Activated naive CD4-positive, alpha-beta T cell treated with anti-CD3 and anti-CD28 coated beads, Interleukin-2, amount 50 U/mL, for 16 hours (primary cell): ENCODE data around the gene SLC25A27.
A peak's percentile ranks its signal among the peaks of the same experiment; 100 is the strongest.
"Not testable (repeated sequence)": the region's sequence is repeated elsewhere in the genome, so short reads cannot be mapped to it uniquely, and the experiment has no call there.

Experiments used
- DNase-seq: peaks from one replicate; pipeline ENCODE4 v3.0.0-alpha.2; 2020

SLC25A27 gene, protein sequence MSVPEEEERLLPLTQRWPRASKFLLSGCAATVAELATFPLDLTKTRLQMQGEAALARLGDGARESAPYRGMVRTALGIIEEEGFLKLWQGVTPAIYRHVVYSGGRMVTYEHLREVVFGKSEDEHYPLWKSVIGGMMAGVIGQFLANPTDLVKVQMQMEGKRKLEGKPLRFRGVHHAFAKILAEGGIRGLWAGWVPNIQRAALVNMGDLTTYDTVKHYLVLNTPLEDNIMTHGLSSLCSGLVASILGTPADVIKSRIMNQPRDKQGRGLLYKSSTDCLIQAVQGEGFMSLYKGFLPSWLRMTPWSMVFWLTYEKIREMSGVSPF

DNA sequence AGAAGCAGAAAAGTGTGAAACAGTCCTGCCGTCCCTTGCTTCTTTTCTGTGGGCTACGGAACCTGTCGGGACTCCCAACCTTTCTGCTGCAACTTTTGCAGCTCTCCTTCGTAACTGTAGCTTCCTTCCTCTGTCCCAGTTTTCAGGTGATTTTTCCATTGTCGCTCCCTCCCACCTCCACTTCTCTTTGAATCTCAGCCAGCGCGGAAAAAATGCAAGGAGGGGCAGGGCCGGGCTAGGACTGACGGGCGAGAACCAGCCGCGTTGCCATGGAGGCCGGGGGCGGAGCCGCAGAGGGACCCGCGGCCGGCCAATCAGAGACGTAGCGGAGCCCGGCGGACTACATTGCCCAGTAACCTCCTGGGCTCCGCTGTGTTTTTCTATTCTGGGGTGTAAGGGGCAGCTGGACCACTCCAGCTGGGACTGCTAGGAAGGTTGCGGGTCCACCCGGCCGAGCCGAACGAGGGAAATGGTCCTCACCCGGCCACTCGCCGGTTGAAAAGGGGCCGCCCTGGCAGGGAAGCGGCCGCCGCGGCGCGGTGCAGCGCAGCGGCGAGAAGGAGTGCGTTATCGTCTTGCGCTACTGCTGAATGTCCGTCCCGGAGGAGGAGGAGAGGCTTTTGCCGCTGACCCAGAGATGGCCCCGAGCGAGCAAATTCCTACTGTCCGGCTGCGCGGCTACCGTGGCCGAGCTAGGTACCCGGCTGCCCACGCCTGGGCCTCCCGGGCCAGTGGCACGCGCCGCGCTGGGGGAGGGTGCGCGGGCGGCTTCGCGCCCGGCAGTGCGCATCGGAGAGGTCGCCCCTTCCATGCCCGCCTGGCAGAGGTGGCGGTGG, at the start of gene SLC25A27, which contains the start of gene CYP39A1:
Gene SLC25A27 (plus strand): TSS at position 373 of the 836 bp plus-strand sequence. CDS start 218 bp downstream, at position 591.
Gene CYP39A1 (minus strand): TSS at position 216 of the 836 bp plus-strand sequence. CDS start 236 bp downstream, outside the sequence.
- peak; percentile 81 for DNase-seq

DNA sequence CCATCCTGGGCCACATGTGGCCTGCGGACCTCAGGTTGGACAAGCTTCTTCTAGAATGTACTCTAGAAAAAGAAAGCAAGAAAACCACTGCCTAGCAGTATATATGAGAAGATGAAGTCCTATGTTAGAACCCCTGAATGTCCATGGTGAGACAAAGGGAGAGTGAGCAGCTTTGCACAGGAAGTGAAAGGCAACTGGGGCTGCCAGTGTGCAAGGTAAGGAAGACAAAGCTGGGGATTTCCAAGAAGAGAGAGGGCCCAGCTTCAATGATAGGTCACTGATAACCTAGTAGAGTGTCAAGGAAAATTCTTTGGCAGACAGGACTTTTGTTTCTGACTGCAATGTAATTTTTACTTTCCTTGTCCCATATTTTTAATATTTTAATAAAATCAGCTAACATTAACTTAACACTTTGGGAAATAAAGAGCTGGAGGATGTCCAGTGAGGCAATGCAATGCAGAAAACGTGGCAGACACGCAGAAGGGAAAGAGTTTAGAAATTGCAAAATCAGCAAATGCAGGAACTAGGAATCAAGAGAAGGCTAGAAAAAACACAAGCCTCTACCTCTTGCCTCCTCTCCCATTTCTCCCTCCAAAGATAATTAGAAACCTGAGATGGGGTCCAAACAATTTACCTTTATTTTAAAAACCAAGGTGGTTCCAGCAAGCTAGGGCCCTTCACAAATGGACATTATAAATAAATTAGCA, 47.5 kb upstream of the SLC25A27 start:
- DNase-seq, result no peak

DNA sequence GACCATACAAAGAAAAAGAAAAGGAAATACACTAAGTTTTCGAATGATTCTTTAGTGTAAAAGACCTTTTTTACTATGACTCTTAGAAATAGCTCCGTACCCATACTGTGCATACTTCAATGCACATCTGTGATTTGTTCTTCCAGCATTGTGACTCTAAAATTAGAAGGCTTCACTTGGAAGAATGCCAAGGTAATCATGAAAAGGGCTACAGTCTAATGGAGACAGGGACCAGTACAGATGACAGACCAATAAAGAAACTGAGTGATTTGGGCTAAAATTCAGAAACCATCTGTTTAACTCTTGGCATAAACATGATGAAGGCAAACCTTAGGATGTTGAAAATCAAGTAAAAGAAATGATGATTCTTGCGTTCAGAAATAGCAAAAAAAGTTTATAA, 46.4 kb upstream of the SLC25A27 start:
- no peak for DNase-seq

DNA sequence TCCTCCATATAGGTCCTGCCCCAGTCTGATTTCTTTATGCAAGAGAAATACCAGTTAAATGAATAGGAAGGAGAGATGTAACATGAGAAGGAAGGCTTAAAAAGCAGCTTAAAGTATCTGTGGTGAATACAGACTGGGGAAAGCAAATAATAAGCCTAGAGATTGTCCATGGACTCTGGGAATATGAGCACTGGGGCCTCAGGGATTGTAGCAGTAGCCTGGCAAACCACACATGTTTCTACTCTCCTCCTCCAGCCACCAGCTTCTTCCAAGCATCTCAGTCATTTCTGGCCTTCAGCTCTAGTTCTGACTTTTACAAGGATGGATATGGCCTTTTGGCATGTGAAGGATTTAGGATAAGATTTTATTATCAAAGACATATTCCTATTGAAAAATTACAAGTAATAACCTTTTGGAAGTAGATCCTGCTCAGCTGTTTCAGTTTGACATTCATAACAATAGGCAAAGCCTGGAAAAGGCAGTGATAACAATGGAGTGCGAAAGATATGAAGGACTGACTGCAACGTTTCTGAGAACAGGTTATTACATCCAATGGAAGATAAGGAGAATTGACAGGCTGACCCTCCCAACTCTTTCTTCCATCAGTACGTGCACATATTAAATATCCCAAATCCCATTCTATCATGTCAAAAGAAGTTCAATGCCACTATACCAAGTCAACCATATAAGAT, 41.8 kb upstream of the SLC25A27 start:
- DNase-seq, result no peak

DNA sequence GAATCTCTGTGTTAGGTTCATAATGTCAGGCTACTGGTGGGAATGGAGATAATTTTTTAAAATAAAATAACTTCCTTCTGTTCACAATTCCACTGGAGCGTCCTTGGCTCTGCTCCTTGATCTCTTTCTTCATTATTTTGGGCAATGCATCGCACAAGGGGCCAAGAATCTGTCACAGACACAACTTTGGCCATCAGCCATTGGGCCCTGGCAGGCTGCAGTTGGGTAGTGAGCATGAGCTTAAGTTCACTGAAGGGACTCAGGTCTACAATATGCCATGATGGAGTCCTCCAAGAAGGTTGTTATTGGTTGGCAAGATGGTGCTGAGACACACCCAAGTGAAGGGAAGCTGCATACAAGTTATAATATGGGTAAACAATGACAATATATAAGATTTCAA, 40.1 kb upstream of the SLC25A27 start:
- no peak for DNase-seq

DNA sequence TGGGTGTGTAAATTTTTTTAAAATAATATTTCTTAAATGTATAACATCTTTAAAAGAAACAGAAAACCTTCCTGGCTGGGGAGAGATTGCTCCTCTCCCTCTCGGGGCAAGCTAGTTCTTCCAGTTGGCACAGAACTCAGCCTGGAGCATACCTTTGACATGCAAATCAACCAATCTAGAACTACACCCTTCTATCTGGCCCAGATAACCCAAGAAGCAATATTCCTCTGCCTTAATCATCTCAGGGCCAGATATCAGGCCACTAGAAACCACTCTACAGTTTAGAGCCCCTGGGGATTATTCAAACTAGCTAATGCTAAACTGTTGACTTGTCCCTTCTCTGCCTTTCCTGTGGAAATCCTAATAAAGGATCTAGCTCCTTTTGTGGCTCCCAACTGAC, 34.0 kb upstream of the SLC25A27 start:
- no peak for DNase-seq

DNA sequence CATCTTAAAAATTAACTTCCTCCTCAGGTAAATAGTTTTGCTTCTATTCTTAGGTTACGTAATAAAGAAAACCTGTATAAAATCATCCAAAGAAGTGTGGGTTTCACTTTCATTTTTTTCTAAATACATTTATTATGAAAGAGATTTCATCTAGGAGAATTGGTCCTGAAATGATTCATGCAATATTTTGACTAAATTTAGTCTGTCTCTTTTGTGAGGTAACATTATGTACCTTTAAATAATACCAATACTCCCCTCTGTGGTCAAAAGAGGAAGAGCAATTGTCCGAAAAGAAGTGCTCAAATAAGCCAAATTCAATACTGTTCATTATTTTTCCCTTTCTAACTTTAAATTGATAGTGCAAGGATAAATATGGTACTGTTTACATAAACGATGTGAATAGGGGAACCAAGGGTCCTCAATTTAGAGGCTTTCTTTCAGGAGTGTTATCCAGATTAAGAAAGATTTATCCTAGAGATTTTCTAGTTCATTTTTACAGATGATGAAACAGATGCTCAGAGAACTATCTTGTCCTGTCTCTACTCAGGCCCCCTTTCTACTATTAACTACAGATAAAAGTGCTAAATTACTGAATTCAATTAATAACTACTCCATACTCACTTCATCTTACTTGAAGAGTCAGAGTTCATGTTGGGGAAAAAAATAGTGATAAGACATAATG, 26.4 kb upstream of the SLC25A27 start:
- no peak for DNase-seq

DNA sequence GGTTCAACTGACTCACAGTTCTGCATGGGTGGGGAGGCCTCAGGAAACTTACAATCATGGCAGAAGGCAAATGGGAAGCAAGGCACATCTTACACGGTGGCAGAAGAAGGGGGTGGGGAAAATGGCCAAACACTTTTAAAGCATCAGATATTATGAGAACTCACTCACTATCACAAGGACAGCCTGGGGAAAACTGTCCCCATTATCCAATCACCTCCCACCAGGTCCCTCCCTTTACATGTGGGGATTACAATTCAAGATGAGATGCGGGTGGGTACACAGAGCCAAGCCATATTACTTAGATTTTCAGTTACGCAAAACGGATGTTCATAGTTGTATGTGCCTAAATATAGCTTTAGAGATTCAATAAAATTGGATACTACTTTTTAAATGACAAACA, 25.8 kb upstream of the SLC25A27 start:
- DNase-seq, result no peak

DNA sequence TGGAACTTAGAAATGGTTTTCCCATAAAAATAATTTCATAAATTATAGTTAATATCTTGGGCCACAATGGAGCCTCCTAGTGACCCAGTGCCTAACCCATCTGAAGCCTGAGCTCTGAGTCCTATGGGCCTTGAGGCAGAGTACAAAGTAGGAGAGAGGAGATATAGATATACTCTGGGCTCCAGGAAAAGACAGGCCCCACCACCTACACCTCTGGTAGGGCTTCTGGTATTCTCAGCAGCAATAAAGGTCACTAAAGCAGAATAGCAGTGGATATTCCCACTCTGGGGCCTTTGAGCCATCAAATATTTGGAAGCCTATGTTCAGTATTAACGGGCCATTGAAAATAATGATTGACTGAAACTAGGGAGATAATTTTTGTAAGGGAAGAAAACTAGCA, 24.3 kb upstream of the SLC25A27 start:
- DNase-seq, result no peak

DNA sequence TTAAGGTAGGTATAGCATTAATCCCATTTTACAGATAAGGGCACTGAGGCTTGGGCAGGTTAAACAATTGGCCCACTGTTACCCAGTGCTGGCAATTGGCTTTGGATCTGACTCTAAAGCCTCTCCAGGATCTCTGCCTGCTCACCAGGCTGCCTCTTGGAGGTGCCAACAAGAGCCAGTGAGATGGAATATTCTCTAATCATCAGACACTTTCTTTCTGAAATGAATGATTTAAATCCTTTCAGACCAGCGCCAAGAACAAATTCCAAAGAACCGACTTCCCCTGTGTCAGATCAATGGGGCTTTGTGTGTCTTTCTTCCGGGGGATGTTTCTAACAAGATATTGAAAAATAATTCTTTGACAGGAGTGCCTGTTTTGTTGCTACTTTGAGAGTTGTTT, 23.8 kb upstream of the SLC25A27 start:
- no peak for DNase-seq

DNA sequence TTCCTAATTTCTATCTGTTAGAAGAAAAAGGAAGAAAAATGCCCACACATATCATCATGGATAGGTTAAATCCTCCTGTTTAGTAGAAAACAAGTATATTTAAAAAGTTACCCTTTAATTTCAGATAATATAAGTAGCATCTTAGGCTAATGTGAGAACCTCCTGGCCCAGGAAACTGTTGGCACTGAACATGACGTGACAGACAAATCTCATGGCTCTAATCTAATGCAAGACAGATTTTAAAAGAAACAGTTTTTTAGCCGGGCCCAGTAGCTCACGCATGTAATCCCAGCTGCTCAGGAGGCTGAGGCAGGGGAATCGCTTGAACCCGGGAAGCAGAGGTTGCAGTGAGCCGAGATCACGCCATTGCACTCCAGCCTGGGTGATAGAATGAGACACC, 23.1 kb upstream of the SLC25A27 start:
- DNase-seq, result no peak

DNA sequence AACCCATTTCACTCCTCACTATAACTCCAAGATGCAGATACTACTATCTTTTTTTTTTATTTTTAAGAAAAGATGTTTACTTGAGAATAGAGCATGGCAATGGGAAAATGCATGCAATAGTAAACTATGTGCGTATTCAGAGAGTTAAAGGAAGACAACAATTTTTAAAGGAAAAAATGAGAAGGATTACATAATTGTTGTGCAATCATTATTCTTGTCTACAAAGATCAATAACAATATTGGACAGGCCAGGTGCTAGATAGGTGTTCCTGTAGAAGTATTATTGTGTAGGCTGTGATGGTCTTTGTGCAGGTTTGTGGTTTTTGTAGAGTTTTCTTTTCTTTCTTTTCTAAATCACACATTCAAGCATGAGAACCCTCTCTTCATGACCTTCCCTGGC, 20.7 kb upstream of the SLC25A27 start:
- DNase-seq, result no peak

DNA sequence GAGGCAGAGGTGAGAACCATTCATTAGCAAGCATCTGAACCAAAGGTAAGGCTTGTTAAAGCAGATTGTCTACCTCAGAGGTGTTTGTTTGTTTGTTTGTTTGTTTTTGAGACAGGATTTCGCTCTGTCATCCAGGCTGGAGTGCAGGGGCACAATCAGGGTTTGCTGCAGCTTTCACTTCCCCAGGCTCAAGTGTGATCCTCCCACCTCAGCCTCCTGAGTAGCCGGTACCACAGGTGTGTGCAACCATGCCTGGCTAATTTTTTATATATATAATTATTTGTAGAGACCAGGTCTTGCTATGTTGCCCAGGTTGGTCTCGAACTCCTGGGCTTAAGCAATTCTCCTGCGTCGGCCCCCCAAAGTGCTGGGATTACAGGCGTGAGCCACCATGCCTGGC, 17.3 kb upstream of the SLC25A27 start:
- no peak for DNase-seq

DNA sequence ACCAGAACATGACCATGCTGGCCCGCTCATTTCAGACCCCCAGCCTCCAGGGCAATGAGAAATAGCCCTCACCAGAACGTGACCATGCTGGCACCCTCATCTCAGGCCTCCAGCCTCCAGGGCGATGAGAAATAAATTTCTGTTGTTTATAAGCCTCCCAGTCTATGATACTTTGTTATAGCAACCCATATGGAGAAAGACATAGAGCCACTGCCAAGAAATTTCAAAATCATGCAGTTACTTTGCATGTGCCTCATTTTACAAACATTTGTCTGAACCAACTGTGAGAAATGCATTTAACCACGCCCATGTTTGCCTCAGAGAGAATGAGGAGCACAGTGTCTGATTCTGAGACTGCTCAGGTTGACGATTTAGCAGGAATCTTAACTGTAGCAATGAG, 15.6 kb upstream of the SLC25A27 start:
- DNase-seq, result no peak

DNA sequence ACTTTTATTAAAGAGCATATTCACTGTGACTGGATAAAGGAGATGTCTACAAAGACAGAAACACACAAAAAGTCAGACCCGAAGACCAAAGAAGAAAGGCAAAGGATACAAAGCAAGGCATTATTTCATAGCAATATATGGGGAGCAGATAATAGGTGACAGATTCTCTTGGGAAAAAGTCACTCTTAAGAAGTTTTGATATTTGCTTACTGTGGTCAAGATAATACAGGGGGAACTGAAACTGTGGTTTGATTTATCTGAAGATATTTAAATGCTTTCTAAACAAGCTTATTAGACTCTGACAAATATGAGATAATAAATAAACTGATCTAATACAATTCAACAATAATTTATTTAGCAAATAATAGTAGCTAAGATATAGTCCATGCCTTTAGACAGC, 14.8 kb upstream of the SLC25A27 start:
- no peak for DNase-seq

DNA sequence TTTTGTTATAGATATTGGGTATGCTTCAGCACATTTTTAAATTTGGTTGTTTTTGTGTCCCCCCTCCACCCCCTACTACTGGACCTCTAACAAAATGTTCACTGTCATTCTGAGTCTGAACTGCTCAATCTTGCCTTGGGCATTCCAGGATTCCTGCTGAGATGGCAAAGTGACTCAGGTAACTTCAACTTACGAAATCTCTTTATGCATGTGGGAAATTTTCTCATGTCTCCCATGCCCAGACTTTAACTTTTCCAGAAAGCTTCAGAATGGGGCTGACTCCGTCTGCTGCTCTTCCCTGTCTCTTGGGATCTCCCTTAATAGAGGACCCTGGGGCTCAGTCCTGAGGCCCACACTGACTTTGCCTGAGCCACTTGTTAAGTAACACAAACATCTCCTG, 14.1 kb upstream of the SLC25A27 start:
- no peak for DNase-seq

DNA sequence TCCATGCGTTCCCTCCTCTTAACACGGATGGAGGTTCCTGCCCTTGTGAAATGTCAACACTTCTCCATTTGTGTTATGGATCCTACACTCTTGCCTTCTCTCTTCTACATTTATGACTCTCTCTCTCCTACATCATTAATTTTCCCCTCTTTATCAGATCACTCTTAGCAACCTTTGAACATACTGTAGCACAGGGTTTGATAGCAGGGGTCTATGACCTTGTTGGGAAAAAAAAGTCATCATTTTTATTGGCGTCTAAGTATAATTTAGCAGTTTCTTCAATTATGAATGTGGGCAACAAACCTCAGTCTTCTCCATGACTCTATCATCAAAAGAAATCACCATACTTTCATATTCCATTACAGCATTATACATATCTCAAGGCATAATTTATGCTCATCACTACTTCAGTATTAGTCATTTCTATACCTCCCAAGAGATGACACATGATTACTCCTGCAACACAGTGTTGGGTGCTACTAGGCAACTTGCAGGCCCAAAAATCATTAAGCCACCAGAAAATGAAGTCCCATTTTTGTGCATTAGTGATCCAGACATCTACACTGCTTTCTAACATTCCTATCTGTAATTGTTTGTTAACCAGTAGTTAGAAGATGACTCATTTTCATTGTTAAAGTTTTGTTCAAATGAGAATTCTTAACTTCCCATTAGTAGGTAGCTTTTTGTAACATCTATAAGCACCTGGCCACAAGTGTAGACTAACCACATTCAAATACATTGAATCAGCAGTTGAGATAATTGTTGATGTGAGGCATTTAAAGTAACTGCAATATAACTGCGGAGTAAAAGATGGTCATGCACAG, 9.6 kb upstream of the SLC25A27 start:
- DNase-seq, result no peak

DNA sequence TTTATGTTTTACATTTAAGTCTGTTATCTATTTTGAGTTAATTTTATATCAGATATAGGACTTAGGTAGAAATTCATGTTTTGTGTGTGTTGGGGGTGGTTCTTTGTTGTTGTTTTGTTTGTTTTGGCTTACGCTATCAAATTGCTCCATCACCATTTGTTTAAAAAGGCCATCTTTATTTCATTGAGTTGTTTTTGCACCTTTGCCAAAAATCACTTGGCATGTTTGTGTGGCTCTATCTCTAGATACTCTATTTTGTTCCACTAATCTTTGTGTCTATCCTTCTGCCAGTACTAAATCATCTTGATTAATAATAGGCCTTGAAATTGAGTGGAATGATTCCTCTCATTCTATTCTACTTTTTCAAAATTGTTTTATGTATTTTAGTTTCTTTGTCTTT, 7.5 kb upstream of the SLC25A27 start:
- no peak for DNase-seq

DNA sequence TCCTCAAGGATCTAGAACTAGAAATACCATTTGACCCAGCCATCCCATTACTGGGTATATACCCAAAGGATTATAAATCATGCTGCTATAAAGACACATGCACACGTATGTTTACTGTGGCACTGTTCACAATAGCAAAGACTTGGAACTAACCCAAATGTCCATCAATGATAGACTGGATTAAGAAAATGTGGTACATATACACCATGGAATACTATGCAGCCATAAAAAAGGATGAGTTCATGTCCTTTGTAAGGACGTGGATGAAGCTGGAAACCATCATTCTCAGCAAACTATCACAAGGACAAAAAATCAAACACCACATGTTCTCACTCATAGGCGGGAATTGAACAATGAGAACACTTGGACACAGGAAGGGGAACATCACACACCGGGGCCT, 4.7 kb upstream of the SLC25A27 start:
- DNase-seq, result not testable (repeated sequence)

DNA sequence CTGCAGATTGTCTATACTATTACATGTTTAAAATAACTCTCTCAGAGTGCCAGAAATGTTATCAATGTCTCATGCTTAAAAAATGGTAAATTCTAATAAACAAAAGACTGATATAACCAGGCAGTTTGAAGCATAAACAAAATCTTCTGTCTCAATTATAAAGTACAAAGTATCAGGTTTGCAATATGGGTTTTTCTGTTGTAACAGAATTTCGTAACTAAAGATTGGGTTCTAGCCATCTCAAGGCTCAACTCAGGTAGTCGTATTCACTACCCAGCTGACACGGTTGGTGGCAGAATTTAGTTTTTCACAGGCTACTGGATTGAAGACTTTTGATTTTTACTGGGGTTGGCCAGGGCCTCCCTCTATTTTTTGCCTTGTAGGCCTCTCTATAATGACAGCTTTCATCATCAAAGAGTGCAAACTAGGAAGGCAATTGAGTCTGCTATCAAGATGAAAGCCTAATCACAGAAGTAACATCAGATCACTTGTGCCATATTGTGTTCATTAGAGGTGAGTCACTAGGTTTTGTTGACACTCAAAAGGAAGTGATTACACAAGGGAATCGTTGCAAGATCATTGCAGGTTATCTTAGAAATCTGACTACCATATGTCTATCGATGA, 3.8 kb upstream of the SLC25A27 start:
- DNase-seq, result no peak

DNA sequence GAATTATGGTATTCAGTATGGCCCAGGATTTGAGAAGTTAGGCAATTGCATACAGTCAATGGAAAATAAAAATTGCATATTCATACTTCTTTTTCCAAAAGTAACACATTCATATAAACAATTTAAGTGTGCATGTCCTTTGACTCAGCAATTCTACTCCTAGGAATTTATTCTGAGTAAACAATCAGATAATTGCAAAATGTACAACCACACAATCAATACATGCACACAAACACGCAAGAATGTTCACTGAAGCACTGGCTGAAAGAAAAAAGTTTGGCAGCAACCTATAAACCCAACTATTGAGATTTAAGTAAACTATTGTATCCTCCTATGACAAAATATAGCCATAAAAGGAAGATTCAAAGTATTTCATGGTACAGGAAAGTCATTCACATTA, 1.8 kb upstream of the SLC25A27 start:
- DNase-seq, result no peak
